CD14-positive monocyte (primary cell): ENCODE measurements around the gene PHYHIPL. TPM values are rescaled to one million over a fixed set of nuclear protein-coding genes. Genes with fewer than 3 reads are reported as not detected.

Source experiments
- DNase-seq, 3 donors: peaks; one replicate each; pipeline ENCODE4 v3.0.0-alpha.2; 2011 to 2022
- H2AFZ ChIP-seq: 2 replicates; pipeline ENCODE4 v1.6.0; 2012; ENCODE audit warnings: mild to moderate bottlenecking, low read depth, low read length, inconsistent platforms; ENCODE audit not compliant: insufficient read depth, poor library complexity, severe bottlenecking
- H3K27ac ChIP-seq, 2 donors: 1 replicate in 1 of 2; 2 replicates in 1 of 2; pipeline ENCODE4 v1.5.1; 2012 to 2013; ENCODE audit warnings: low read length in 2 of 2, control low read depth in 1 of 2, inconsistent platforms in 1 of 2, low read depth in 1 of 2, mild to moderate bottlenecking in 1 of 2
- H3K27me3 ChIP-seq, 2 donors: one replicate each; pipeline versions ENCODE4 v1.6.0 to v1.6.1; 2011 to 2013; ENCODE audit warnings: low read length in 2 of 2; ENCODE audit not compliant: control insufficient read depth in 2 of 2, insufficient read depth in 2 of 2
- H3K36me3 ChIP-seq, 2 donors: replicated peaks in 1 of 2; 1 replicate in 1 of 2; 2 replicates in 1 of 2; pipeline versions ENCODE4 v1.5.1 to v1.6.1; 2012 to 2013; ENCODE audit warnings: low read length in 2 of 2, control low read depth in 1 of 2, inconsistent platforms in 1 of 2, mild to moderate bottlenecking in 1 of 2; ENCODE audit not compliant: insufficient read depth in 2 of 2, control insufficient read depth in 1 of 2
- H3K4me1 ChIP-seq, 2 donors: 1 replicate in 1 of 2; 2 replicates in 1 of 2; pipeline versions ENCODE4 v1.5.1 to v1.6.1; 2012 to 2013; ENCODE audit warnings: low read length in 2 of 2, control low read depth in 1 of 2, inconsistent platforms in 1 of 2, mild to moderate bottlenecking in 1 of 2, moderate library complexity in 1 of 2; ENCODE audit not compliant: insufficient read depth in 2 of 2, control insufficient read depth in 1 of 2
- H3K4me2 ChIP-seq: replicated peaks from 2 replicates; pipeline ENCODE3; 2012; ENCODE audit warnings: low read length, moderate library complexity, mild to moderate bottlenecking; ENCODE audit not compliant: poor library complexity, severe bottlenecking; ENCODE audit errors: extremely low read depth
- H3K4me3 ChIP-seq, 3 experiments: fragments of 200-600 bp in 1 of 3; sonication (generic) in 1 of 3; replicated peaks in 1 of 3; 1 replicate in 2 of 3; 2 replicates in 1 of 3; pipeline ENCODE4 v1.5.1; 2011 to 2013; ENCODE audit warnings: low read length in 3 of 3, mild to moderate bottlenecking in 3 of 3, control low read depth in 2 of 3, low read depth in 2 of 3, inconsistent platforms in 1 of 3, moderate library complexity in 1 of 3
- H3K79me2 ChIP-seq: 2 replicates; pipeline ENCODE4 v1.6.0; 2012; ENCODE audit warnings: mild to moderate bottlenecking, control low read depth, inconsistent platforms, low read length, moderate library complexity; ENCODE audit not compliant: insufficient read depth
- H3K9ac ChIP-seq: 2 replicates; pipeline ENCODE4 v1.6.0; 2017; ENCODE audit warnings: low read length, mild to moderate bottlenecking; ENCODE audit not compliant: insufficient read depth, poor library complexity, severe bottlenecking
- H3K9me3 ChIP-seq, 2 donors: replicated peaks in 1 of 2; 1 replicate in 1 of 2; 2 replicates in 1 of 2; pipeline versions ENCODE4 v1.5.1 to v1.6.1; 2012 to 2013; ENCODE audit warnings: low read length in 2 of 2, control low read depth in 1 of 2; ENCODE audit not compliant: control insufficient read depth in 1 of 2, insufficient read depth in 1 of 2
- H4K20me1 ChIP-seq: 2 replicates; pipeline ENCODE4 v1.6.0; 2012; ENCODE audit warnings: mild to moderate bottlenecking, low read length, control low read depth, moderate library complexity; ENCODE audit not compliant: insufficient read depth
- H3K27ac Mint-ChIP-seq, 7 donors: one replicate each; pipeline ENCODE4 v1.8.0; 2020; ENCODE audit warnings: mild to moderate bottlenecking in 7 of 7, mixed read lengths in 7 of 7, moderate library complexity in 6 of 7, inconsistent platforms in 2 of 7
- H3K27me3 Mint-ChIP-seq, 3 donors: one replicate each; pipeline ENCODE4 v1.8.0; 2021 to 2022; ENCODE audit warnings: low read depth in 3 of 3, mild to moderate bottlenecking in 3 of 3, mixed read lengths in 3 of 3, moderate library complexity in 3 of 3, inconsistent platforms in 1 of 3
- H3K36me3 Mint-ChIP-seq, 2 donors: one replicate each; pipeline ENCODE4 v1.8.0; 2020; ENCODE audit warnings: mixed read lengths in 2 of 2, inconsistent platforms in 1 of 2, mild to moderate bottlenecking in 1 of 2
- H3K4me1 Mint-ChIP-seq: one replicate; pipeline ENCODE4 v1.8.0; 2020; ENCODE audit warnings: mild to moderate bottlenecking, mixed read lengths
- H3K4me3 Mint-ChIP-seq, 2 donors: one replicate each; pipeline ENCODE4 v1.8.0; 2020; ENCODE audit warnings: mild to moderate bottlenecking in 2 of 2, mixed read lengths in 2 of 2, moderate library complexity in 1 of 2
- H3K9me3 Mint-ChIP-seq, 7 donors: one replicate each; pipeline ENCODE4 v1.8.0; 2020 to 2022; ENCODE audit warnings: mixed read lengths in 7 of 7, mild to moderate bottlenecking in 6 of 7, moderate library complexity in 6 of 7, inconsistent platforms in 2 of 7
- WGBS: methylation state at CpG from one replicate; pipeline ENCODE4 v1.1.5; 2013; ENCODE audit warnings: missing lambda C conversion rate; ENCODE audit not compliant: insufficient coverage; 5-methylcytosine and 5-hydroxymethylcytosine counted together
- intact Hi-C, 2 donors: fragments of 100-400 bp; cut with micrococcal nuclease; formaldehyde crosslinking; loops; one replicate each; pipeline versions ENCODE4 v1.15.0 to v1.15.1; 2023
- polyA plus RNA-seq, 3 donors: library from polyadenylated mRNA; depleted of rRNA in 1 of 3; unstranded in 2 of 3; stranded (reverse) in 1 of 3; fragments of 300-500 nt in 2 of 3; fragments of >200 nt in 1 of 3; fragmentation: Illumina TruSeq in 2 of 3; gene quantifications; 1 replicate in 2 of 3; 2 replicates in 1 of 3; pipeline ENCODE4 v1.2.3, GENCODE V29; 2012 to 2021
- TF ChIP-seq, protein P1 (sequence below): fragments of 200-600 bp; IDR thresholded peaks from one replicate; pipeline ENCODE4 v1.8.0; 2022; ENCODE audit warnings: antibody characterized with exemption, mild to moderate bottlenecking

PHYHIPL gene
- polyA plus RNA-seq, 3 donors, result not detected

- Histone ChIP-seq H3K79me2 (no peaks in the 10 kb centered on the region), H2AFZ (no peak overlapping the region), H3K4me1 (no peaks in the 10 kb centered on the region), H3K27ac (no peak overlapping the region), H3K27me3 (no peaks in the 10 kb centered on the region), H4K20me1 (no peaks in the 10 kb centered on the region), H3K36me3 (no peaks in the 10 kb centered on the region), H3K4me2 (no peak overlapping the region), H3K9ac (no peak overlapping the region), H3K4me3 (no peak overlapping the region), H3K9me3 (no peaks in the 10 kb centered on the region)
- no peak overlapping the region for H3K4me3 Mint-ChIP-seq
- no CpG with 5 or more reads among the region's 1 CpG for WGBS
- no peaks in the 10 kb centered on the region for H3K36me3 Mint-ChIP-seq
- DNase-seq, result no peak
- peaks cover 0 to 3% (median 2%) of the 10 kb centered on the region in 7 donors for H3K9me3 Mint-ChIP-seq
- TF ChIP-seq, protein P1, sequence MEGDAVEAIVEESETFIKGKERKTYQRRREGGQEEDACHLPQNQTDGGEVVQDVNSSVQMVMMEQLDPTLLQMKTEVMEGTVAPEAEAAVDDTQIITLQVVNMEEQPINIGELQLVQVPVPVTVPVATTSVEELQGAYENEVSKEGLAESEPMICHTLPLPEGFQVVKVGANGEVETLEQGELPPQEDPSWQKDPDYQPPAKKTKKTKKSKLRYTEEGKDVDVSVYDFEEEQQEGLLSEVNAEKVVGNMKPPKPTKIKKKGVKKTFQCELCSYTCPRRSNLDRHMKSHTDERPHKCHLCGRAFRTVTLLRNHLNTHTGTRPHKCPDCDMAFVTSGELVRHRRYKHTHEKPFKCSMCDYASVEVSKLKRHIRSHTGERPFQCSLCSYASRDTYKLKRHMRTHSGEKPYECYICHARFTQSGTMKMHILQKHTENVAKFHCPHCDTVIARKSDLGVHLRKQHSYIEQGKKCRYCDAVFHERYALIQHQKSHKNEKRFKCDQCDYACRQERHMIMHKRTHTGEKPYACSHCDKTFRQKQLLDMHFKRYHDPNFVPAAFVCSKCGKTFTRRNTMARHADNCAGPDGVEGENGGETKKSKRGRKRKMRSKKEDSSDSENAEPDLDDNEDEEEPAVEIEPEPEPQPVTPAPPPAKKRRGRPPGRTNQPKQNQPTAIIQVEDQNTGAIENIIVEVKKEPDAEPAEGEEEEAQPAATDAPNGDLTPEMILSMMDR, result no peak
- no peaks in the 10 kb centered on the region for H3K27me3 Mint-ChIP-seq
- intact Hi-C loops, result no loop called here
- no peaks in the 10 kb centered on the region for H3K4me1 Mint-ChIP-seq
- H3K27ac Mint-ChIP-seq, result no peak overlapping the region
Observed at GRCh38 chr10:59127991-59128390, 48.5 kb upstream of the PHYHIPL start.

- H3K27ac Mint-ChIP-seq, result no peak overlapping the region
- Histone ChIP-seq H3K9me3 (no peaks in the 10 kb centered on the region), H3K4me1 (no peaks in the 10 kb centered on the region), H3K27ac (no peak overlapping the region), H3K36me3 (no peaks in the 10 kb centered on the region), H3K4me2 (no peak overlapping the region), H2AFZ (no peak overlapping the region), H3K4me3 (no peak overlapping the region), H3K27me3 (no peaks in the 10 kb centered on the region), H3K9ac (no peak overlapping the region), H4K20me1 (no peaks in the 10 kb centered on the region), H3K79me2 (no peaks in the 10 kb centered on the region)
- intact Hi-C loops, result no loop called here
- H3K36me3 Mint-ChIP-seq, result no peaks in the 10 kb centered on the region
- H3K9me3 Mint-ChIP-seq, result peaks cover 0 to 4% (median 0%) of the 10 kb centered on the region in 7 donors
- no peak overlapping the region for H3K4me3 Mint-ChIP-seq
- TF ChIP-seq, protein P1, result no peak
- no peaks in the 10 kb centered on the region for H3K4me1 Mint-ChIP-seq
- no peak for DNase-seq
- no peaks in the 10 kb centered on the region for H3K27me3 Mint-ChIP-seq
Observed at GRCh38 chr10:59129867-59130266, 46.6 kb upstream of the PHYHIPL start.
